Uterus (tissue), 2 donors: Measurements from ENCODE around the gene GOLIM4.

ENCODE experiments used
- POLR2A ChIP-seq, 2 donors: fragments of 450-650 bp; IDR thresholded peaks; one replicate each; pipeline ENCODE4 v1.6.1; 2016; ENCODE audit warnings: antibody characterized with exemption in 2 of 2, mild to moderate bottlenecking in 1 of 2, moderate library complexity in 1 of 2
- TF ChIP-seq, protein P1 (sequence below), 4 experiments: fragments of 200-600 bp in 2 of 4; fragments of 450-650 bp in 2 of 4; sonication (generic) in 2 of 4; IDR thresholded peaks; one replicate each; pipeline ENCODE4 v1.5.1; 2016 to 2019; ENCODE audit warnings: antibody characterized with exemption in 4 of 4, mild to moderate bottlenecking in 2 of 4, moderate library complexity in 1 of 4

DNA sequence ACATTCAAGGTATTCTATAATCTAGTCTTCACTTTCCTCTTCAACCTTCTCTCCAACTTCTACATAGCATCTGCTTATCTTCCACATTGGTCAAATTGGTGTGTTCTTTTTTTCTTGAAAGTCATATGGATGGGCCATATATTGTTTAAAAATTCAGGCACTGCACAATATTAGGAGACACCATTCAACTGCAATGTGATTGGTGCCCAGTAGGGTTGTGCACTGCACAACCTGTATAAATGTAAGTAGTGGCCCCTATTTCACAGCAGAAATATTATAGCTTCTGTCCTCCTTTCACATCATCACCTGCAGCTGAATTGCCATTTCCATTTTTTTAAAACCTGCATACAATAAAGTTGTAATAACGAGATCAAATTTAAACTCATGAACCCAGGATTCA is 18.1 kb upstream of the GOLIM4 start:
- TF ChIP-seq, protein P1, sequence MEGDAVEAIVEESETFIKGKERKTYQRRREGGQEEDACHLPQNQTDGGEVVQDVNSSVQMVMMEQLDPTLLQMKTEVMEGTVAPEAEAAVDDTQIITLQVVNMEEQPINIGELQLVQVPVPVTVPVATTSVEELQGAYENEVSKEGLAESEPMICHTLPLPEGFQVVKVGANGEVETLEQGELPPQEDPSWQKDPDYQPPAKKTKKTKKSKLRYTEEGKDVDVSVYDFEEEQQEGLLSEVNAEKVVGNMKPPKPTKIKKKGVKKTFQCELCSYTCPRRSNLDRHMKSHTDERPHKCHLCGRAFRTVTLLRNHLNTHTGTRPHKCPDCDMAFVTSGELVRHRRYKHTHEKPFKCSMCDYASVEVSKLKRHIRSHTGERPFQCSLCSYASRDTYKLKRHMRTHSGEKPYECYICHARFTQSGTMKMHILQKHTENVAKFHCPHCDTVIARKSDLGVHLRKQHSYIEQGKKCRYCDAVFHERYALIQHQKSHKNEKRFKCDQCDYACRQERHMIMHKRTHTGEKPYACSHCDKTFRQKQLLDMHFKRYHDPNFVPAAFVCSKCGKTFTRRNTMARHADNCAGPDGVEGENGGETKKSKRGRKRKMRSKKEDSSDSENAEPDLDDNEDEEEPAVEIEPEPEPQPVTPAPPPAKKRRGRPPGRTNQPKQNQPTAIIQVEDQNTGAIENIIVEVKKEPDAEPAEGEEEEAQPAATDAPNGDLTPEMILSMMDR (IDR thresholded peaks at IDR 0.05) = no peak
- TF ChIP-seq POLR2A (IDR thresholded peaks at IDR 0.05) = no peak
